KMS-11 (cell line): ENCODE results near the gene SLITRK4.

Source experiments
- H2AFZ ChIP-seq: fragments of 200-600 bp; sonication (generic); 2 replicates; pipeline ENCODE4 v1.6.1; 2016; ENCODE audit warnings: antibody characterized with exemption, mixed run types, low read depth
- H3K27ac ChIP-seq: fragments of 200-600 bp; sonication (generic); 2 replicates; pipeline ENCODE4 v1.6.1; 2016; ENCODE audit warnings: mild to moderate bottlenecking, mixed run types
- H3K27me3 ChIP-seq: fragments of 200-600 bp; sonication (generic); 2 replicates; pipeline ENCODE4 v1.6.1; 2017; ENCODE audit warnings: mild to moderate bottlenecking, low read depth, mixed run types, moderate library complexity; ENCODE audit not compliant: insufficient read depth
- H3K36me3 ChIP-seq: fragments of 200-600 bp; sonication (generic); 2 replicates; pipeline ENCODE4 v1.6.1; 2017; ENCODE audit warnings: mild to moderate bottlenecking, mixed run types; ENCODE audit not compliant: insufficient read depth
- H3K4me1 ChIP-seq: fragments of 200-600 bp; sonication (generic); 2 replicates; pipeline ENCODE4 v1.6.1; 2016; ENCODE audit warnings: mild to moderate bottlenecking, low read depth, mixed run types; ENCODE audit not compliant: poor library complexity, severe bottlenecking
- H3K4me2 ChIP-seq: fragments of 200-600 bp; sonication (generic); 2 replicates; pipeline ENCODE4 v1.7.0; 2016; ENCODE audit warnings: mild to moderate bottlenecking, mixed run types
- H3K4me3 ChIP-seq: fragments of 200-600 bp; sonication (generic); IDR thresholded peaks from 2 replicates; pipeline ENCODE4 v1.6.1; 2017; ENCODE audit warnings: low read depth, low read length, mixed read lengths; ENCODE audit not compliant: insufficient read depth
- H3K79me2 ChIP-seq: fragments of 200-600 bp; sonication (generic); 2 replicates; pipeline ENCODE4 v1.6.1; 2016; ENCODE audit warnings: low read depth, mixed run types; ENCODE audit not compliant: insufficient read depth
- H3K9ac ChIP-seq: fragments of 200-600 bp; sonication (generic); 2 replicates; pipeline ENCODE4 v1.6.1; 2016; ENCODE audit warnings: mild to moderate bottlenecking, mixed run types
- H4K20me1 ChIP-seq: fragments of 200-600 bp; sonication (generic); 2 replicates; pipeline ENCODE4 v1.6.1; 2016; ENCODE audit warnings: mild to moderate bottlenecking, mixed run types; ENCODE audit not compliant: insufficient read depth
- CTCF ChIP-seq: fragments of 200-600 bp; sonication (generic); conservative IDR thresholded peaks from 2 replicates; pipeline ENCODE4 v1.6.1; 2017; ENCODE audit warnings: low read depth, mild to moderate bottlenecking, antibody characterized with exemption, low read length, moderate library complexity, mixed read lengths

Gene SLITRK4

GRCh38 chrX:143633461-143634308, 2.2 kb downstream of the SLITRK4 start:
- TF ChIP-seq CTCF: no peak
- Histone ChIP-seq H3K27me3 (no peaks in the 10 kb centered on the region), H3K36me3 (no peaks in the 10 kb centered on the region), H4K20me1 (no peaks in the 10 kb centered on the region), H3K27ac (peak overlapping the region; percentile 83; the same call in 1 of the 2 replicates), H3K4me3 (no peak overlapping the region), H2AFZ (no peak overlapping the region), H3K4me2 (peak overlapping the region; percentile 84; the same call in 1 of the 2 replicates), H3K9ac (no peak overlapping the region), H3K4me1 (peaks cover 45% of the 10 kb centered on the region), H3K79me2 (no peaks in the 10 kb centered on the region)

GRCh38 chrX:143632625-143633410, 3.1 kb downstream of the SLITRK4 start:
- H4K20me1 ChIP-seq: no peaks in the 10 kb centered on the region
- TF ChIP-seq CTCF: no peak
- no peaks in the 10 kb centered on the region for H3K36me3 ChIP-seq
- H3K4me2 ChIP-seq: peak overlapping the region; percentile 84
- H3K79me2 ChIP-seq: no peaks in the 10 kb centered on the region
- H3K27ac ChIP-seq: peak overlapping the region; percentile 83
- H3K4me1 ChIP-seq: peaks cover 54% of the 10 kb centered on the region
- H2AFZ ChIP-seq: peak overlapping the region; percentile 67
- peak overlapping the region; percentile 39; the same call in 1 of the 2 replicates for H3K9ac ChIP-seq
- H3K27me3 ChIP-seq: no peaks in the 10 kb centered on the region
- no peak overlapping the region for H3K4me3 ChIP-seq

- H3K36me3 ChIP-seq: no peaks in the 10 kb centered on the region
- H3K4me3 ChIP-seq: no peak overlapping the region
- no peak overlapping the region for H3K4me2 ChIP-seq
- no peak overlapping the region for H3K9ac ChIP-seq
- H3K27me3 ChIP-seq: no peaks in the 10 kb centered on the region
- H4K20me1 ChIP-seq: no peaks in the 10 kb centered on the region
- H3K79me2 ChIP-seq: no peaks in the 10 kb centered on the region
- TF ChIP-seq CTCF: no peak
- H3K27ac ChIP-seq: no peak overlapping the region
- H3K4me1 ChIP-seq: peaks cover 14% of the 10 kb centered on the region
- H2AFZ ChIP-seq: no peak overlapping the region
These were observed 12.2 kb downstream of the SLITRK4 start for GRCh38 chrX:143623657-143624056.

GRCh38 chrX:143621276-143621675, 14.6 kb downstream of the SLITRK4 start:
- TF ChIP-seq CTCF: no peak
- Histone ChIP-seq H3K9ac (no peak overlapping the region), H3K4me1 (no peaks in the 10 kb centered on the region), H3K36me3 (no peaks in the 10 kb centered on the region), H3K27me3 (no peaks in the 10 kb centered on the region), H3K4me3 (no peak overlapping the region), H3K4me2 (no peak overlapping the region), H2AFZ (no peak overlapping the region), H3K79me2 (no peaks in the 10 kb centered on the region), H4K20me1 (no peaks in the 10 kb centered on the region), H3K27ac (no peak overlapping the region)
